Right hindlimb (tissue), 1 donor: ENCODE measurements around the gene SCUBE1.
A peak's percentile ranks its signal among the peaks of the same experiment; 100 is the strongest.

Source experiments
- DNase-seq: peaks from one replicate; pipeline ENCODE4 v3.0.0-alpha.2; 2018

Gene SCUBE1

DNA sequence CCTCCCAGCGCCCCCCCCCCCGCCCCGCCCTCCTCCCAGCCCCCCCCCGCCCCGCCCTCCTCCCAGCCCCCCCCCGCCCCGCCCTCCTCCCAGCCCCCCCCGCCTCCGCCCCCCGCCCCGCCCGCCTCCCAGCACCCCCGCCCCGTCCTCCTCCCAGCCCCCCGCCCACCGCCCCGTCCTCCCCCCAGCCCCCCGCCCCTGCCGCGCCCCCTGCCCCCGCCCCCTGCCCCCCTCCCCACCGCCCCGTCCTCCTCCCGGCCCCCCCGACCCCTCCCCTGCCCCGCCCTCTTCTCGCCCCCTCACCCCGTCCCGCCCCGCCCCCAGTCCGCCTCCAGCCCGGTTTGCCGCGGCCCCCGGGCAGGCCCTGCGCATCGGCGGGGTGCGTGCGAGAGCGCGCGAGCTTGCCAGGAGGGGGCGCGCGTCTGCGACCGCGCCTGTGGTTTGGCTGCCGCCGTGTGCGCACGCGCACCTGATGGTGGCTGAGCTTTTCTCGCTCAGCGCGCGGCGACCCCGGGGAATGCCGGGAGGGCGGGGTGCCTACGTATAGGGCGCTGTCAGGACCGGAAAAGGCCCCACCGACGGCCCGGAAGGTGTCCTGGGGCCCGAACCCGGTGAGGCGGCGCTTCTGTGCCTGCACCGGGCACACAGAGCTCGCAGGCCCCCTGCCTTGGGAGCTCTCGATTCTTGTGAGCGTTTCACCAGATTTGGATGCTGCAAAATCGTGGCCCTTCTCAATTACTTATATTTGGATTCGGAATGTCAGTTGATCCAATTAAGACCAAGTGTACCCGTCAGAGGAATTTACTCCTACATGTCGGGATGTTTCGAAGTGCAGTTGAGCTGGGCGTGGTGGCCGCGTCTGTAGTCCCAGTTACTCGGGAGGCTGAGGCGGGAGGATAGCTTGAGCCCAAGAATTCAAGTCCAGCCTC is 155.7 kb downstream of the SCUBE1 start:
- DNase-seq, result peak; percentile 98

DNA sequence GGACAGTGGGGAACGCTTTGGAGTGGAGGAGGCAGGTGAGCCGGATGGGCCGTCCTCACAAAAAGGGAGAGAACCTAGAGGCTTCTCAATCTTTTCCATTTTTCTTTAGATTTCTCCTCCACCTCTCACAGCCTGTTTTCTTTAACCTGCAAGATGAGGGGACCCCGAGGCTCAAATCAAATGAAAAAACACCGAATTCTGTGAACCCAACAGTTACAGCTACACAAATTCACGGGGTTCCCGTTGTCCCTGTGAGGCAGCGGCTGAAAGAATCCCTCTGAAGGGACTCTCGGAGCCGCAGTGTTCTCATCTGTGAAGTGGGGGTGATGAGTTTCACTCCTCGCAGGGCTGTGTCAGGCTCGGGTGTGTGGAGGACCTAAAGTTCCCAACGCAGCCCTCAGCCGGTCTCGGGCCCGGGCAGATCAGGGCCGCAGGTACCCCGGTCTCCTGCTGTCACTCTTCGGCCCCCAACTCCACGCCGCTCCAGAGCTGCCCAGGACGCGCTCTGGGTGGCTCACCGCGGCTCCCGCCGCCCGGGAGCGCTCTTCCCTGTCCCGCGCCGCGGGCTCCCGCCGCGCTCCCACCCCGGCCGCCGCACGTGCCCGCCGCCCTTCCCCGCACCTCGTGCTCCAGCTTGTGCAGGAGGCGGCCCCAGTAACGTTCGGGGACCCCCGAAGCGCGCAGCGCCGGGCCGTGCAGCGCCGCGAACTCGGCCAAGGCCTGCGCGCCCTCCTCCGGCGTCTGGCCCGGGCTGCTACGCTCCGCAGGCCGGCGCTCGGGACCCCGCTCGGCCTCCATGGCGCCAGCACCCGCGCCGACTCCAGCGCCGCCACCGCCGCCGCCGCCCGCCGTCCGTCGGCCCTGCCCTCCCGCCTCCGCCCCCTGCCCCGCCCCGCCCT is 156.7 kb downstream of the SCUBE1 start, which contains the start of gene TTLL12:
TSS of gene TTLL12 (minus strand) at position 863 of the 899 bp plus-strand sequence. CDS start at position 798, 65 bp downstream.
- peak; percentile 76 for DNase-seq

DNA sequence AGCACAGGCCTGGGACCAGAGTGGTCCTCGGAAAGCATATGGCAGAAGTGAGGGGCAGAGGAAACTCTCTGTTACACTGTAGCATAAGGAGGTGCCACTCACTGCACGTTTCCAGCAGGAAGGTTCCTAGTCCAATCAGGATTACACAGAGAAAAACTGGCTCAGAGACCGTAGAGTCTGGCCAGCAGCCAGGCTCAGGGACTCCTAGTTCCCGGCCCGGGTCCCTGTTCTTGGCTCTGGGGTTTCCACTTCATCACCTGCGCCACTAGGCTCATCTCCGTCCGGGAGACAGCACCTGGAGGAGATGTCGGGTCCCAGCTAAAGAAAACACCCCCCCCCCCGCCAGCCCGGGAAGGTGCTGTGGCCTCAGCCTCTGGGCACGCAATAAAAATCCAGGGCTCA is 157.3 kb downstream of the SCUBE1 start:
- DNase-seq, result peak; percentile 48

DNA sequence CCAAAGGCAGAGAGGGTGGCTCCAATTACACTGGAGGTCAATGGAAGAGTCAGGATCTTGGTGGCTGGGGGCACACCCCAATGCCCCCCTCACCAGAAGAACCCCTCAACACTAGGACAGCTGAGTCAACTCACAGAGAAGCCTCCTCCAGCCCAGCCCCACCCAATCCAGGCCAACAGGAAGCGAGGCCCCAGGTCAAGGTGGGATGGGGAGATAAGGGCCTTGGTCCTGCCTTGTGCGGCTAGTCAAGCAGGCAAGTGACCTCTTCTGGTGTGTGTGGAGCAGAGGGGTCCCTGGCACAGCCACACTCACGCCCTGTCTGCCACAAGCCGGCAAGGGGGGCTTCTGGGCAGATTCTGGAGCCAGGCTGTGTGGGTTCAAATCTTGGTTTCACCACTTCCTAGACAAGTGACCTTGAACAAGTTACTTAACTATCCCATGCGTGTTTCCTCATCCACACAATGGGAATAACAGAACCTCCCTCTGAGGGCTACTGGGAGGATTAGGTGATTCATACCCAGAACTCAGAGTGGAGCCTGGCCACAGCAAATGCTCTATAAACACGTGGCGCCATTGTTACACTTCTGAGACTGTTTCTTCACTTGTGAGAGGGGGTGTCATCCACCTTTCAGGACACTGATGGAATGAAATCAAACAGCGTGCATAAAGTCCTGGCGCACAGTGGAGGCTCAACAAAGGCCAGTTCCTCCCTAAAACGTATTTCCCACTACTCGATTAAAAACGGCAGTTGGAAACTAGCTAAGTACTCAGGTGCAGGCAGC is 159.5 kb downstream of the SCUBE1 start:
- no peak for DNase-seq

DNA sequence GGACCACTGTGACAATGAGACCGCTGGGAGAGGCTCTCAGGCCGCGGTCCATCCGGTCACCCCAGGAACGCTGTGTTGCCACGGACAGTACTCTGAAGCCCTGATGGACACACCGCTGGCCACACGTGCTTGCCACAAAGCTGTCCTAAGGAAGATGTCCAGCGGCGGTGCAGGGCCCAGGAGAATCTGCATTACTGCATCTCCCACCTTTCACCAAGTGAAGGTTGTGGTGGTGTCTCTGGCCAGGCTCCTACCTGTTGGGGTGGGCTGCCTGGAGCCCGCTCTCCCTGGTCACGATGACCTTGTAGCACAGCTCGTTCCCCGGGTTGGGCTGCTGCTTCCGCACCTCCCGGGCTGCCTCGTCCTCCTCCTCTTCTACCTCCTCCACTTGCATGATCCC is 160.4 kb downstream of the SCUBE1 start:
- no peak for DNase-seq

GRCh38 chr22:43182118-43182517 is 161.1 kb downstream of the SCUBE1 start:
- no peak for DNase-seq

- no peak for DNase-seq
Measured at GRCh38 chr22:43181321-43182076, 161.7 kb downstream of the SCUBE1 start.

- DNase-seq, result no peak
Measured at GRCh38 chr22:43180670-43181069, 162.5 kb downstream of the SCUBE1 start.

- DNase-seq, result no peak
Measured at GRCh38 chr22:43179911-43180195, 163.3 kb downstream of the SCUBE1 start.

- no peak for DNase-seq
Measured at GRCh38 chr22:43179146-43179910, 163.8 kb downstream of the SCUBE1 start.

- no peak for DNase-seq
Measured at GRCh38 chr22:43177479-43177878, 165.7 kb downstream of the SCUBE1 start.

DNA sequence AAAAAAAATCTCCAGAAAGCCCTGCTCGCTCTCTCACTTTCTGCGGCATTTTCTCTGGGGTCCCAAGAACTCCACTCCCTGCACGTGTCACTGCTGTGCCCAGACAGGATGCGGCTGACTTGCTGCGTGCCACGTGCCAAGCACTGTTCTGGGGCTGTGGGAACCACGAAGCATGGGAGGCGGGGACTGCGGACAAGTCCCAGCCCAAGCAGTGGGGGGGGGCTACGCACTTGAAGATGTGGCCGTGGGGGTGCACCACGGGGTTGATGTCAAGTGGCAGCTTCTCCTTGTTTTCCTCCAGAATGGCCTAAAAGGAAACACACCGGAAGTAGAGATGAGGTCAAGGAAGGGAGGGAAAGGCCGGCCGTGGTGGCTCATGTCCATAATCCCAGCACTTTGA is 167.1 kb downstream of the SCUBE1 start:
- DNase-seq, result no peak

DNA sequence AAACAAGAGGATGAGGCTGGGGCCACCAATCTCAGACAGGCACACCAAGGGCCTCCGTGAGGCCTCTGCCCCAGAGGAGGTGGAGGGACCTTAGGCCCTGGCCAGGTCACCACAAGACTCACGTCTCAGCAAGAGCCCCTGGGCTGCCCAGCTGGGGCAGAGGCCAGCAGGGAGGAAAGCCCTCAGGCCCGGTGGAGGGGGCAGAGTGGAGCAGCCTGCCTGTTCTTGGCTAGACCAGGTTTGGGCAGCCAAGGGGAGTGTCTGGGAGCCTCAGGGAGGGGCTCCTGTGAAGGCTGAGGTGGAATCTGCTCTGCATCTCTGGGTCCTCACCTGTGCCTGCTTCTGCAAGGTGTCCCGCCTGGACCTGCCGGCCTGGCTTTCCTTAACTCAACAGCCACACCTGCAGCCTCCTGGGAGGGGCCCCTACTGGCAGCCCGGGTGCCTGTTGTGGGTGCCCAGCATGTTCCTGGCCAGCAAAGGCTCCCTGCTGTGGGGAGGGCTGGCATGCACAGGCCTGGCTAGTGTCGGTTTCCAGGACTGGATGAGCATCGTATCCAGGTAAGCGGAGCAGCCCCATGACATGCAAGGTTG is 168.1 kb downstream of the SCUBE1 start:
- no peak for DNase-seq

DNA sequence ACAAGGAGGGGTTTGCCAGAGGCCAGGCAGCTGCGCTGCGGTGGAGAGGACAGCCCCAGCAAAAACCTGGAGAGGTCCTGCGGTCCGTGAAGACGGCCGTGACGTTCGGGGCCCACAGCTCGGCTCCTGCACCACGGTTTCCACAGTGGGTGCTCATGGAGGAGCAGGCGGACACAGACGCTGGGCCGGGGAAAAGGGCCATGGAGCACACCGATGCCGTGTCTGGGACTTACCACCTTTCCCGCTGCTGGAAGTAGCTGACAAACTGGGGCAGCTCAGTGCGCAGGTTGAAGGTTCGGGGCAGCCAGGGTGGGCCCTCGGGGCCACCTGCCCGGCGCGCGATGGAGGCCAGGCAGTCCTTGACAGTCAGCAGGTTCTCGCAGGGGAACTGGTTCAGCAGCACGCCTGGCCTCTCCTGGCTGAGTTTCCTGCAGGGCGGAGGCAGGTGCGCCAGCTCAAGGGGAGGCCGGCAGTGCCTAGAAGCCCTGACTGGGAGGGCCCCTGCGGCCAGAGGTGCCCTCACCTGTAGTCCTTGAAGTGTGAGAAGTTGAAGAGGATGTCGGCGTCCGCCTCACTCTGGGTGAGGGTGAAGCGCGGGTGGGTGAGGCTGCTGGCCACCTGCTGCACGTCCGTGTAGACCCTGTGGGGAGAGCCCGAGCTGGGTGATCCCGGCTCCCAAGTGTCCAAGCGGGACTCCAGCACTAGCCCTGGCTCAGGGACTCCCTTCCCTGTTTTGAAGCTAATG is 169.0 kb downstream of the SCUBE1 start:
- DNase-seq, result no peak

GRCh38 chr22:43173566-43173965 is 169.6 kb downstream of the SCUBE1 start:
- DNase-seq, result no peak

GRCh38 chr22:43172191-43172590 is 171.0 kb downstream of the SCUBE1 start:
- no peak for DNase-seq

GRCh38 chr22:43171607-43172006 is 171.6 kb downstream of the SCUBE1 start:
- no peak for DNase-seq

GRCh38 chr22:43171019-43171491 is 172.1 kb downstream of the SCUBE1 start:
- DNase-seq, result no peak

GRCh38 chr22:43170131-43170480 is 173.1 kb downstream of the SCUBE1 start:
- DNase-seq, result no peak
